Stomach (tissue), 4 donors: ENCODE data around the gene OBSCN.

Source experiments
- EP300 ChIP-seq: sonication (generic); formaldehyde crosslinking; IDR thresholded peaks from one replicate; pipeline ENCODE4 v1.6.1; 2017; ENCODE audit warnings: antibody characterized with exemption
- POLR2A ChIP-seq, 4 donors: fragments of 450-650 bp; IDR thresholded peaks; one replicate each; pipeline ENCODE4 v1.6.1; 2016; ENCODE audit warnings: antibody characterized with exemption in 4 of 4, control low read depth in 2 of 4, mild to moderate bottlenecking in 1 of 4, moderate library complexity in 1 of 4
- TF ChIP-seq, protein P1 (sequence below), 7 experiments: fragments of 450-650 bp in 4 of 7; fragments of 200-600 bp in 3 of 7; sonication (generic) in 3 of 7; IDR thresholded peaks; one replicate each; pipeline ENCODE4 v1.5.1; 2016 to 2019; ENCODE audit warnings: antibody characterized with exemption in 7 of 7, control low read depth in 2 of 7, mild to moderate bottlenecking in 1 of 7

- TF ChIP-seq, protein P1, sequence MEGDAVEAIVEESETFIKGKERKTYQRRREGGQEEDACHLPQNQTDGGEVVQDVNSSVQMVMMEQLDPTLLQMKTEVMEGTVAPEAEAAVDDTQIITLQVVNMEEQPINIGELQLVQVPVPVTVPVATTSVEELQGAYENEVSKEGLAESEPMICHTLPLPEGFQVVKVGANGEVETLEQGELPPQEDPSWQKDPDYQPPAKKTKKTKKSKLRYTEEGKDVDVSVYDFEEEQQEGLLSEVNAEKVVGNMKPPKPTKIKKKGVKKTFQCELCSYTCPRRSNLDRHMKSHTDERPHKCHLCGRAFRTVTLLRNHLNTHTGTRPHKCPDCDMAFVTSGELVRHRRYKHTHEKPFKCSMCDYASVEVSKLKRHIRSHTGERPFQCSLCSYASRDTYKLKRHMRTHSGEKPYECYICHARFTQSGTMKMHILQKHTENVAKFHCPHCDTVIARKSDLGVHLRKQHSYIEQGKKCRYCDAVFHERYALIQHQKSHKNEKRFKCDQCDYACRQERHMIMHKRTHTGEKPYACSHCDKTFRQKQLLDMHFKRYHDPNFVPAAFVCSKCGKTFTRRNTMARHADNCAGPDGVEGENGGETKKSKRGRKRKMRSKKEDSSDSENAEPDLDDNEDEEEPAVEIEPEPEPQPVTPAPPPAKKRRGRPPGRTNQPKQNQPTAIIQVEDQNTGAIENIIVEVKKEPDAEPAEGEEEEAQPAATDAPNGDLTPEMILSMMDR (IDR thresholded peaks at IDR 0.05) = no peak
- TF ChIP-seq POLR2A (IDR thresholded peaks at IDR 0.05) = no peak
- no peak for TF ChIP-seq EP300
Measured at GRCh38 chr1:228194436-228194835, 13.4 kb upstream of the OBSCN start.
